ENCODE measurements around the gene BRD4. TPM values are rescaled to one million over a fixed set of nuclear protein-coding genes. Genes with fewer than 3 reads are reported as not detected.

BRD4 gene
- total and polyA plus RNA-seq, 5 experiments from 2014 or later = 10.6 to 180 (median 37.2) TPM

DNA sequence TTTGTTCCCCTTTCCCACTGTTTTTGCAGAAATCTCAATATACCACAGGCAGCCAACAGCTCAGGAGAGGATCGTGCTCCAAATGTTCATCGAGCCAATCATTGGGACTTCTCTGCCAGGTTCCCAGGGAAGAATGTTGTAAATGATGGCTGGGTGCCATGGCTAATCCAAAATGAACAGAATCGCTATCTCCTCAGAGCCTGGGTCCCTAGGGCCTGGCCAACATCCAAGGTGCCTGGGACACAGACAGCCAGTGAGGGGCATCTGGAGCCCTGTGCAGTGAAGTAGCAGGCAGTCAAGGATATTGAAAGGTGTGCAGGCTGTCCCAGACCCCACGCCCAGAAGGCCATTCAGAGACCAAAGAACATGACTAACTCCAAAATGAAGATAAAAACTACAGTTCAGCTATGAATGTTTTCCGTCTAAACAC is 37.8 kb downstream of the BRD4 start:
- peaks cover 0 to 20% (median 1%) of the 10 kb centered on the region in 3 donors for H3K36me3 Mint-ChIP-seq
- no peaks in the 10 kb centered on the region for H3K9me3 Mint-ChIP-seq
- POLR2A ChIA-PET = interaction anchor here (0.5 kb wide), 1 partner anchor 8 kb away, joined by 7 read pairs; no protein-coding TSS in a partner anchor
- H3K4me3 Mint-ChIP-seq = peak overlapping the region in 3 of 10 donors; percentile 18 to 65 (median 49)
- DNase-seq = no peak
- peaks cover 64 to 100% (median 97%) of the 10 kb centered on the region in 4 donors for H3K4me1 Mint-ChIP-seq
- H3K27ac Mint-ChIP-seq = peak overlapping the region in 4 of 10 donors; percentile 19 to 69 (median 54)
- no peak for ATAC-seq
- no peaks in the 10 kb centered on the region for H3K27me3 Mint-ChIP-seq

DNA sequence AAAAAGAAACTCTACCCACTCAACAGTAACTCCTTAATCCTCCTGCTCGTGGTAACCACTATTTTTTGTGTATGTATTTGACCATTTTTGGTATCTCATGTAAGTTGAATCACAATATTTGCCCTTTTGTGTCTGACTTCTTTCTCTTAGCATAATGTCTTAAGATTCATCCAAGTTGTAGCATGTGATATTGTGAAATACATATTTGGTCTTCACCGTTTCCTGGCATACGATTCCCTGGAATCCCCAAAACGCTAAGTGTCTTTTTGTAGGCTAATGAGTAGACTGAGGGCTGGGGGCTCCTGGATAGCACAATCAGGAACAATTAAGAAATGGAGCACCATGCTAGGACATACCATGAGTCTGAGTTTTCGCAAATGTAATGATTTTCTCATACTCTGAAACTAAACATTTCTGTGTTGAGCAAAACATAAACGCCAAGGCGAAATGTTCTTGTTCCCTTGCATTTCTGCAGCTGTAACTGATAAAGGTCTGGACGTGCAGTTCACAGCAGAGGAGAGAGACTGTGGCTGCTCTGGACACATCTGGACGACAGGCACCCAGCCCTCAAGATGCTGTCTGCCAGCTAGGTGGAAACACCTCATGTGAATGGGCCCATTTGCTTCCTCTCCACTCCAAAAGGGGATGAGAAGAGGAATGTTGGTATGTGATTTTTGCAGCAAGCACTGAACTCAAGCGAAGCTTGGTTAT is 38.4 kb downstream of the BRD4 start:
- Mint-ChIP-seq H3K4me1 (peaks cover 62 to 100% (median 96%) of the 10 kb centered on the region in 4 donors), H3K27ac (peak overlapping the region in 9 of 10 donors; percentile 25 to 96 (median 66)), H3K4me3 (peak overlapping the region; percentile 50 to 85 (median 76)), H3K27me3 (no peaks in the 10 kb centered on the region), H3K36me3 (peaks cover 0 to 20% (median 1%) of the 10 kb centered on the region in 3 donors), H3K9me3 (no peaks in the 10 kb centered on the region)
- ATAC-seq (no peak), DNase-seq (no peak)
- POLR2A ChIA-PET = interaction anchor here (1.2 to 1.7 kb wide), 2 partner anchors 22 to 85 kb away, joined by 5 to 9 read pairs; partner anchors contain the start of gene AKAP8

DNA sequence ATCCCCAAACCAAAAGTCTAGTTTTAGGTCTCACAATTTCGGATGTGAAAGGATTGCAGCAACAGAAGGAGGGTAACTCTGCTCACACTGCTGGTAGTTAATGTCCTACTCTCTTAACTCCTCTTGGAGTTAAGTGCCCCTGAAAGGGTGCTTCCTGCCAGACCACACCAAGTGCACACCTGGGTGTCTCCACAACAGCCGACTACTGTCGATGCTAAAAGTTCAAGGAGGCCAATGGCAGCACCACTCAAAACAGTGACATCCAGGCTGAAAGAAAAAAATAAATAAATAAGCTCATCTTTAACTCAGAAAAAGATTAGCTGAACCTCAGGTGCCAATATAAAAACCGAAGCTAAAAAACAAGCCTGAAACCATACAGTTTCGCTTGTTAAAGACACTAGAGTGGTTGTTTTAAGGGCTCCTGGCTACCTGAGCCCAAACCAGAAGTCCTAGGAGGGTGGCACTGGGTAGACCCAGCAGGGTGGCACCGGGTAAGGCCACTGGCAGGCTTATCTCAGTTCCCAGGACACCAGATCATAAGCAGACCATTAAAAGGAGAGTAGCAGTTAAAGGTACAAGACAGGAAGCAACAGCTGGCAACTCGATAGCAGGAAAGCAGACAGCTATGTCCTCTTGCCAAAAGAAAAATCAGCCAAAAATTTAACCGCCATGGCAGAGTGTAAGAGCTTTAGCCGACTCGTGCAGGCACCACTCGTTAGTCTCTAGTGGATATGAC is 39.3 kb downstream of the BRD4 start:
- DNase-seq (peak in 4 of 10 donors; percentile 31 to 50 (median 34)), ATAC-seq (peak; percentile 32 to 44)
- H3K4me1 Mint-ChIP-seq = peaks cover 65 to 100% (median 97%) of the 10 kb centered on the region in 4 donors
- POLR2A ChIA-PET = interaction anchor here (0.6 to 1.7 kb wide), 6 partner anchors 9 to 126 kb away, joined by 3 to 9 read pairs (median 4); partner anchors contain the start of genes AKAP8 and BRD4
- peak overlapping the region; percentile 52 to 90 (median 80) for H3K4me3 Mint-ChIP-seq
- H3K36me3 Mint-ChIP-seq = peaks cover 0 to 20% (median 1%) of the 10 kb centered on the region in 3 donors
- peak overlapping the region; percentile 36 to 96 (median 82) for H3K27ac Mint-ChIP-seq
- no peaks in the 10 kb centered on the region for H3K9me3 Mint-ChIP-seq
- H3K27me3 Mint-ChIP-seq = no peaks in the 10 kb centered on the region

DNA sequence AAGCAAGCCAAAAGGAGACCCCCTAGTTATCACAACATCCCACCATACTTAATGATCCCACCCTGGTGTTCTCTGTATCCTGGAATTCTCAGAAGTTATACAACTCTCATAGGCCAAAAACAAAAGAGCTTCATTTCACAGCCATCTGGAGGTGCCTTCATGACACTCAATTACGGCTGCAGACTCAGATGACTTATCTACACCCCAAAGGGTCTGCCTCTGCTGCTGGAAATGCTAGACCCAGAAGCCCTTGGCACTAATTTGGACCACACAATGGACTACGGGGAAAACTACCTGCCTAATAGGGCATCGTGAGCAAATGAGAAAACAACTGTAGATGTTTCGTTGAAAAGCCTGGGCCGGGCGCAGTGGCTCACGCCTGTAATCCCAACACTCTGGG is 40.2 kb downstream of the BRD4 start:
- H3K4me1 Mint-ChIP-seq = peaks cover 62 to 100% (median 96%) of the 10 kb centered on the region in 4 donors
- H3K36me3 Mint-ChIP-seq = peaks cover 0 to 19% (median 1%) of the 10 kb centered on the region in 3 donors
- POLR2A ChIA-PET = interaction anchor here (1.0 to 1.2 kb wide), 3 partner anchors 9 to 127 kb away, joined by 3 to 5 read pairs (median 3); no protein-coding TSS in a partner anchor
- H3K27me3 Mint-ChIP-seq = no peaks in the 10 kb centered on the region
- DNase-seq (no peak), ATAC-seq (no peak)
- peak overlapping the region; percentile 16 to 90 (median 78) for H3K4me3 Mint-ChIP-seq
- H3K27ac Mint-ChIP-seq = peak overlapping the region in 7 of 10 donors; percentile 1 to 70 (median 61)
- no peaks in the 10 kb centered on the region for H3K9me3 Mint-ChIP-seq

DNA sequence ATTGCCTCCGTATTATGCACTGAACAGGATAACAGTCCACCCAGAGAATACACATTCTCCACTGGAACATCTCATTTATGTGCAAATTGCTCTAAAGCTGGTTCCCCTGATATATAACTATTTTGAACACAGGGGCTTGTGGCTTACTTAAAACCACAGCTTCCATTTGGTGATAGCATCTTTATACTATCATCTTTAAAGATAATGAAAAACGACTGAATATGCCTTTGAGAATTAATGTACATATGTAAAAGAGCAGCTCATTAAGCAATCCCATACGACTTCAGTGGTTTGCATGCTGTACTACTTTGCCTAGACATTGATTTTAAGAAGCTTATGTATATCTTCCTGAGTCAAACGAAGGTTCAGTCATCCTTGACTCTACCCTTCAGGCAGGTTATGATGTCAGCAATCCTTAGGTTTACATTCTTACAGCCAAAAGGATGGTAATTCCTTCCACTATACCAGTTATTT is 40.8 kb downstream of the BRD4 start:
- Mint-ChIP-seq H3K4me1 (peaks cover 56 to 99% (median 94%) of the 10 kb centered on the region in 4 donors), H3K36me3 (peaks cover 0 to 14% (median 1%) of the 10 kb centered on the region in 3 donors), H3K27me3 (no peaks in the 10 kb centered on the region), H3K4me3 (peak overlapping the region in 7 of 10 donors; percentile 45 to 90 (median 77)), H3K27ac (peak overlapping the region in 7 of 10 donors; percentile 1 to 86 (median 57)), H3K9me3 (no peaks in the 10 kb centered on the region)
- ATAC-seq (no peak), DNase-seq (no peak)
- POLR2A ChIA-PET = interaction anchor here (0.6 to 1.2 kb wide), 4 partner anchors 8 to 183 kb away, joined by 3 to 5 read pairs (median 4); no protein-coding TSS in a partner anchor

DNA sequence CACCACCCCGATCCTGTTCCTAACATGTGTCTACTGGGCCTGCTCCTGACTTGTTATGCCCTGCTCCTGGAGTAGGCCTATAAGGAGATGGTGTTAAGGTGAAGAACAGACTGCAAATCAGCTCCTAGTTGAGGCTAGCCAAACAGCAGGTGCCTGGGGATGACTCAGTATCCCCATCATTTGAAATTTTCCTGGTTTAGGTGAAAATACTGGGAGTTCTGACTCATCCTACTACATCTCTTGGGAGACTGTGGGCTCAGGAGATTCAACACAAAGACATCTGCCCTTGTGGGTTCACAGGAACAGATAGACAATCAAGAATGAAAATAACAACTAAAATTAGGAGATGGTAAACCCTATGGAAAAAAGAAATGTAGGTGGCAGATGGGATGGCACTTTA is 41.2 kb downstream of the BRD4 start:
- peaks cover 0 to 9% (median 0%) of the 10 kb centered on the region in 3 donors for H3K36me3 Mint-ChIP-seq
- H3K4me3 Mint-ChIP-seq = peak overlapping the region in 8 of 10 donors; percentile 45 to 87 (median 71)
- DNase-seq (no peak), ATAC-seq (no peak)
- no peaks in the 10 kb centered on the region for H3K9me3 Mint-ChIP-seq
- H3K27me3 Mint-ChIP-seq = no peaks in the 10 kb centered on the region
- POLR2A ChIA-PET = interaction anchor here (0.6 kb wide), 1 partner anchor 184 kb away, joined by 5 read pairs; no protein-coding TSS in a partner anchor
- H3K4me1 Mint-ChIP-seq = peaks cover 55 to 99% (median 94%) of the 10 kb centered on the region in 4 donors
- peak overlapping the region in 7 of 10 donors; percentile 5 to 86 (median 34) for H3K27ac Mint-ChIP-seq

DNA sequence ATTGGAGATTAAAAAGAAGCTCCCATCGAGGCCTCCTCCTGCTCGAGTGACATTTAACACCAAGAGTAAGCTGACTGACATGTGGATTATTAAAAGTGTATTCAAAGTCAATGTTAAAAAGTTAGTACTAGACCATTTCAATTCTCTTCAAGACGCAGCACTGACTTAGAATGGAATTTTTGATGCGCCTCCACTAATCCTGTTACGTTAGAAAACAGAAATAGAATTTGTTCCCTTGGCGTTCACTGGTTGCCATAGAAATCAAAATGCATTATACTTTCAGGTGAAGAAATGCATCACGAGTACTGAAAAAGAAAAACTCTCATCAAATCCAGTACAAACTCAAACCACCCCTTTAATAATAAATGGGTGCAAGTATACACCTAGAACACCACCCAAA is 42.2 kb downstream of the BRD4 start:
- peaks cover 57 to 99% (median 95%) of the 10 kb centered on the region in 4 donors for H3K4me1 Mint-ChIP-seq
- no peak for DNase-seq
- no peak for ATAC-seq
- POLR2A ChIA-PET = interaction anchor here (0.5 kb wide), 1 partner anchor 87 kb away, joined by 3 read pairs; no protein-coding TSS in a partner anchor
- H3K4me3 Mint-ChIP-seq = peak overlapping the region in 9 of 10 donors; percentile 15 to 87 (median 65)
- peak overlapping the region in 6 of 10 donors; percentile 20 to 88 (median 62) for H3K27ac Mint-ChIP-seq
- no peaks in the 10 kb centered on the region for H3K27me3 Mint-ChIP-seq
- peaks cover 0 to under 1% (median 0%) of the 10 kb centered on the region in 3 donors for H3K36me3 Mint-ChIP-seq
- no peaks in the 10 kb centered on the region for H3K9me3 Mint-ChIP-seq

DNA sequence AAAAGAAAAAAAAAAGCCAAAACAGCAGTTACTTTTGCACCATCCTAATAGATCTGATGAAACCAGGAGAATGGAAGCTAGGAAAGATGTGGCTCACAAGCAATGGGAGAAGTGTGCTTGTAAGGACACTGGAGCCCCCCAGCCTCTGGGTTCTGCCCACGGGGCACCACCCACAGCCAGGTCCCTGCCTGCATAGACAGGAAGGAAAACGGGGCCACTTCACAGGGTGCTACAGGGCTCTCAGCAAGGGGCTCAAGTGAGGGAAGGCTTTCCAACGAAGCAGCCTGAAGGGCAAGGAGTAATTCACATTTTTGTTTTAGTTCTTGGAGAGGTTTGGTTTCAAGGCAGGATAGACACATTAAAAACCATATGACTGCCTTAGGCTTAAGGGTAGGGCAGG is 42.7 kb downstream of the BRD4 start:
- DNase-seq (peak in 1 of 10 donors; percentile 23), ATAC-seq (peak; percentile 24 to 41)
- H3K36me3 Mint-ChIP-seq = no peaks in the 10 kb centered on the region
- H3K9me3 Mint-ChIP-seq = no peaks in the 10 kb centered on the region
- peaks cover 59 to 99% (median 95%) of the 10 kb centered on the region in 4 donors for H3K4me1 Mint-ChIP-seq
- POLR2A ChIA-PET = interaction anchor here (0.5 to 2.5 kb wide), 4 partner anchors 9 to 134 kb away, joined by 3 to 12 read pairs (median 6); no protein-coding TSS in a partner anchor
- H3K27me3 Mint-ChIP-seq = no peaks in the 10 kb centered on the region
- H3K4me3 Mint-ChIP-seq = peak overlapping the region in 9 of 10 donors; percentile 15 to 87 (median 65)
- H3K27ac Mint-ChIP-seq = peak overlapping the region in 8 of 10 donors; percentile 19 to 88 (median 66)

DNA sequence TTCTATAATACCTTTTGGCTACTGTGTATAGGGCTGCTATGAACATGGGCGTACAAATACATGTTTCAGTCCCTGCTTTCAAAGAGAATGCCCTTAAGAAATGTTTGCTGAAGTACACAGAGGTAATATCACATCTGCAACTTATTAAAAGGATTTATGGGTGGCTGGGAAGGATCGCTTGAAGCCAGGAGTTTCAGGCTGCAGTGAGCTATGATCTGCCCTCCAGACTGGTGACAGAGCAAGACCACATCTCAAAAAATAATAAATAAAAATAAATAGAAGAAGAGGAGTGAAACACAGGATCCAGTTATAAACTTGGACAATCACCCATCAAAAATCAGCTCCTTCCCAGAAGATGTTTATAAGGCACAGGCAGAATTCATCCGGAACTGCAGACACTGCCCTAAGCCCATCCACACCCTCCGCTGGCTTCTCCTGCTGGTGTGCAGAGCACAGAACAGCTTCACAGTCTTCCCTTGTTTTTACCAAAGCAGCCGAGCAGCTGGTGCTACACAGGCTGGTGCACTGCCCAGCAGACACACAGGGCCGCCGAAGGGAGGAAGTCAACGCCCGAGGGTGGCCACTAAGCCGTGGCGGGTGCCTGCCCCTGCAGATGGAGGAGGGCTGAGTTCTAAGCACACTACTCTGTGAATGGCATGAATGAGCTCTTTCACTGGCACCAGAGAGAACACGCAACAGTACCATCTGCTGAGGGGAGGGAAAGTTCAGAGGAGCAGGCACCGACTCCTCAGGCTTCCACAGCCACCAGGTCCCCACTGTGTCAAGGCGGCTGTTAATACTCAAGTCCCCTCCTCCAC is 44.0 kb downstream of the BRD4 start:
- POLR2A ChIA-PET = interaction anchor here (0.7 to 2.5 kb wide), 6 partner anchors 9 to 44 kb away, joined by 3 to 12 read pairs (median 3); partner anchors contain the start of gene BRD4
- H3K27me3 Mint-ChIP-seq = no peaks in the 10 kb centered on the region
- H3K27ac Mint-ChIP-seq = peak overlapping the region; percentile 19 to 94 (median 84)
- peak overlapping the region; percentile 55 to 87 (median 73) for H3K4me3 Mint-ChIP-seq
- peak; percentile 24 to 36 for ATAC-seq
- H3K4me1 Mint-ChIP-seq = peaks cover 61 to 99% (median 97%) of the 10 kb centered on the region in 4 donors
- peak in 1 of 10 donors; percentile 23 for DNase-seq
- H3K9me3 Mint-ChIP-seq = no peaks in the 10 kb centered on the region
- no peaks in the 10 kb centered on the region for H3K36me3 Mint-ChIP-seq

DNA sequence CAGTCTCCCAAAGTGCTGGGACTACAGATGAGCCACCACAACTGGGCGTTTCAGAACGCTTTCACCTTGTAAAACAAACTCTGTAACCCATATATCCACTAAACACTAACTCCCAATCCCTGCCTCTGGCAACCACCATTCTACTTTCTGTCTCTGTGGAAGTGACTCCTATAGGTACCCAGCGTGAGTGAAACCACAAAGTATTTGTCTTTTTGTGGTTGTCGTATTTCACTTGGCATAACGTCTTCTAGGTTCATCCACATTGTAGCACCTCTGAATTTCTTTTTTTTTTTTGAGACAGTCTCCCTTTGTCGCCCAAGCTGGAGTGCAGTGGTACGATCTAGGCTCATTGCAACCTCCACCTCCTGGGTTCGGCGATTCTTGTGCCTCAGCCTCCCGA is 44.8 kb downstream of the BRD4 start:
- peaks cover 60 to 99% (median 96%) of the 10 kb centered on the region in 4 donors for H3K4me1 Mint-ChIP-seq
- H3K27me3 Mint-ChIP-seq = no peaks in the 10 kb centered on the region
- H3K4me3 Mint-ChIP-seq = peak overlapping the region; percentile 54 to 87 (median 70)
- POLR2A ChIA-PET = interaction anchor here (0.7 to 2.5 kb wide), 2 partner anchors 11 to 24 kb away, joined by 3 to 12 read pairs; no protein-coding TSS in a partner anchor
- H3K9me3 Mint-ChIP-seq = no peaks in the 10 kb centered on the region
- H3K36me3 Mint-ChIP-seq = no peaks in the 10 kb centered on the region
- peak overlapping the region; percentile 19 to 89 (median 76) for H3K27ac Mint-ChIP-seq
- no peak for DNase-seq
- no peak for ATAC-seq
